Activated T-helper 1 cell treated with anti-CD3 and anti-CD28 coated beads, Interleukin-12 subunit alpha, Interleukin-12 subunit beta, Interleukin-2, Interleukin-4 antibody, amounts not matched to agents 30 ng/mL and 10 ng/mL and 1 ng/mL, durations not matched to agents 14 hours and 24 hours and 36 hours (primary cell): Measurements from ENCODE around the gene OSBPL1A. TPM values are rescaled to one million over a fixed set of nuclear protein-coding genes. Genes with fewer than 3 reads are reported as not detected.

Experiments used
- total RNA-seq: library from RNA; stranded (reverse); gene quantifications from 2 replicates; pipeline ENCODE4 v1.2.3, GENCODE V29; 2022

Gene OSBPL1A
- total RNA-seq, 1 donor from 2014 or later = 2.5 TPM

Other genes with a start within 250 kb of the OSBPL1A start
- 9.5 and 11.8 TPM in 2 replicates for gene IMPACT, start 28.8 kb upstream of the OSBPL1A start, total RNA-seq
- 1.7 and 1.9 TPM in 2 replicates for gene HRH4, start 62.8 kb upstream of the OSBPL1A start, total RNA-seq